Diencephalon (tissue), 1 donor: ENCODE results near the gene KLHL1. TPM values are rescaled to one million over a fixed set of nuclear protein-coding genes. Genes with fewer than 3 reads are reported as not detected.

Experiments
- small RNA-seq: library from RNA; depleted of rRNA; stranded (forward); fragments of <200 nt; gene quantifications from one replicate; pipeline ENCODE3, GENCODE V24; 2014
- total RNA-seq: library from RNA; depleted of rRNA; stranded (reverse); fragments of >200 nt; gene quantifications from one replicate; pipeline ENCODE4 v1.2.3, GENCODE V29; 2014

Gene KLHL1
- 34.1 TPM for total RNA-seq

GRCh38 chr13:70108356-70109105 lies at the start of gene KLHL1:
KLHL1 (minus strand) TSS chr13:70108452; CDS start chr13:70107699, 753 bp downstream.

GRCh38 chr13:70107498-70108281 lies 562 bp downstream of the KLHL1 start, which contains the start of gene ATXN8OS:
ATXN8OS (plus strand) TSS chr13:70107826.

Small RNA genes lying within 50 kb of the gene (small RNA-seq; reads per million reads assigned to genes)
- gene RNY3P10, result not detected

Other genes with a start within 250 kb of the KLHL1 start
- gene ATXN8OS, start 626 bp downstream of the KLHL1 start, total RNA-seq, result 2.1 TPM